Measurements from ENCODE around the gene KCTD5. TPM values are rescaled to one million over a fixed set of nuclear protein-coding genes. Genes with fewer than 3 reads are reported as not detected.
"Not testable (repeated sequence)": the region's sequence is repeated elsewhere in the genome, so short reads cannot be mapped to it uniquely, and the experiment has no call there.

KCTD5 gene
- total RNA-seq, 1 donor from 2014 or later = 69.6 TPM

DNA sequence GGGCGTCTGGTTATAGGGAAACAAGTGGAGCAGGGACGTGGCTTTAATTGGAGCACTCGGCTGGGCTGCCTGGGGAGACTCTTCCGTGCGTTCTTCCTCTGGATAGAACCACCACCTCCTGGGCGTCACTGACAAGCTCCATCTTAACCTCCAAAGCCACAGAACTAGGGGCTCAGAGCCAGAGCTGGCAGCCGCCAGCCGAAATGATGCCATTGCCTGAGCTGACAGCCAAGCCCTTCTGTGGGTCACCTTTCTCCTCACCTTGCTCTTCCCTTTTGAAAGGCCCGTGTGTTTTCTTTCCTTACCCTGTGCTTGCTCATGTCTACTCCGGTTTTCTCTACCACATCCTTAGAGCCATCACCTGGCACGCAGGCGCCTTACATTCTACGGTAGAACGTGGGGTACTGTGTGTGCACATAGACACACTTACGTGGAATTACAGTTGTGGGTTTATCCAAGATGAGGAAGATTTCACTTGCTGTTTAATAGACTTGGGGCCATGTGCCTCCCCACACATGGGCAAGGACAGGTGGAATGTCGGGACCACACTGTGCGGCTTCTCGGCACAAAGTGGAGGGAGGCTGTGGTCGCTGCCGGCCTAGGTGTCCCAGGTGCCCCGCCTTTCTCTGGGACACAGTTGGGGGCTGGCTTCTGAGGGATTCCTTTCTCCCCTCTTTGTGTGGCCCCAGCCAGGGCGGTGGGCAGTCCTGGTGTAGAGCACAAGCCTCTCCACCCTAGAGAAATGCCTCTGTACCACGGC lies 3.9 kb upstream of the KCTD5 start:
- H3K9me3 Mint-ChIP-seq; H3K4me3 Mint-ChIP-seq; H3K27me3 Mint-ChIP-seq (ENCODE audit: insufficient read depth); DNase-seq (ENCODE audit: low spot score); intact Hi-C loops (cut with micrococcal nuclease); H3K27ac Mint-ChIP-seq; H3K36me3 Mint-ChIP-seq (ENCODE audit: low read depth); H3K4me1 Mint-ChIP-seq (ENCODE audit: low read depth): not testable (repeated sequence)

DNA sequence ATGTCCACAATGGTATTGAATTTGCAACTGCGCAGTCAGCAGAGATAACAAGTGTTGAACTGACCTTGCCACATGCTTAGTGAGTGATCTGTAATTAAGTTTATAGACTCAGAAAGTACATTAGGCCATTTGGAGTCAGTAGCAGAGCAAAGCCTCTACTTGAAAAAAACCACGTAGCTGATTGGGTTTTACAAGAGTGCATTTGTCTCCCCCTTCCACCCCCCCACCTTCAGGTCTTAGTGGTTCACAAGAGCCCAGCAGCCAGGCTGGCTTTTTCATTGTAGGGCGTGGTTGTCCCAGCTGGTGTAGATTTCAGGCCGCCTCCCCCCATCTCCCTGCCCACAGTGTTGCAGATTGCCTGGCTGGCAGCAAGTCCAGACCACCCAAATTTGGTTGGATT lies 2.4 kb upstream of the KCTD5 start:
- not testable (repeated sequence) for H3K4me3 Mint-ChIP-seq; H3K9me3 Mint-ChIP-seq; DNase-seq (ENCODE audit: low spot score); H3K4me1 Mint-ChIP-seq (ENCODE audit: low read depth); H3K27me3 Mint-ChIP-seq (ENCODE audit: insufficient read depth); H3K27ac Mint-ChIP-seq; H3K36me3 Mint-ChIP-seq (ENCODE audit: low read depth)
- intact Hi-C loops (cut with micrococcal nuclease) = loop anchor here (5.0 to 10.0 kb wide), 2 partner anchors 97 to 1065 kb away; partner anchors contain the start of genes CRAMP1, ELOB and IFT140

DNA sequence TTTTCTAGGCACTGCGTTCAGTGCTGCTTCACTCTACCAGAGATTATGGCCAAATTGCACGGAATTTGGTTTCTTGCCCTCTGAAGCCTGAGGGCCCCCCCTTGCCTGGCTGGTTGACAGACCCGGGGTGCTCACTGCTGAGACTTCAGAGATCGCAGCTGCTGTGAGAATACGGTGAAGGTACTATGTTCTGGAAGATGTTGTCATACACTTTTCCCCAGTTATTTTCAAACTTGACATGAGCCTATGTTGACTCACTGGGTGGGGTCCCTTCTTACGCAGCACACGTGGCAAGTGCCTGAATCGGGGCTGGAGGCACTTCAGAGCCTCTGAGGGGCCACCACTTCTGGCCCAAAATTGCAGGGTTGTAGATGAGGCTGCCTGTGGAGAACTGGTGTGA lies 2.0 kb upstream of the KCTD5 start:
- DNase-seq (ENCODE audit: low spot score); H3K27ac Mint-ChIP-seq; H3K27me3 Mint-ChIP-seq (ENCODE audit: insufficient read depth); H3K36me3 Mint-ChIP-seq (ENCODE audit: low read depth); H3K9me3 Mint-ChIP-seq; H3K4me1 Mint-ChIP-seq (ENCODE audit: low read depth): not testable (repeated sequence)
- peak overlapping the region; percentile 99 for H3K4me3 Mint-ChIP-seq
- intact Hi-C loops (cut with micrococcal nuclease) = loop anchor here (5.0 to 10.0 kb wide), 2 partner anchors 97 to 1066 kb away; partner anchors contain the start of genes CRAMP1, ELOB and IFT140

DNA sequence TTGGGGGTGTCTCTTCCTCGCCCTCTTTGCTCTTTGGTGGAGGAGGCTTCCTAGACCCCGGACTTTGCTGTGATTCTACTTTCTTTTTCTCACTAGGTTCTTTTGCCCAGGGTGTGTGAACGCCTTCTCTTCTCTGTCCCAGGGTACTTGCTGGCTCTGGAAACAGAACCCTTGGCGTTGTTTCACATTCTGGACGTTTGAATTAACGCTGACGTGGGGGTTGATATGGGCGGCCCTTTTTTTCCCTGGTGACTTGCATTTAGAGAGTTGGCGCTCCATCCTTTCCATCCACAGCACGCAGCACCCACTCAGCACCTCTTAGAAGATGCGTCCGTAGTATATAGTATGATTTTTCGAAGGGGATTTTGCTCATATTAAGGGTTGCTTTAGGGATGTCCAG lies 718 bp downstream of the KCTD5 start:
- H3K36me3 Mint-ChIP-seq (ENCODE audit: low read depth); H3K27me3 Mint-ChIP-seq (ENCODE audit: insufficient read depth); H3K9me3 Mint-ChIP-seq; DNase-seq (ENCODE audit: low spot score): not testable (repeated sequence)
- Mint-ChIP-seq H3K4me3 (peak overlapping the region; percentile 99), H3K4me1 (ENCODE audit: low read depth) (peaks cover 19% of the 10 kb centered on the region), H3K27ac (peak overlapping the region; percentile 82)
- intact Hi-C loops (cut with micrococcal nuclease) = loop anchor here (2.0 to 10.0 kb wide), 3 partner anchors 94 to 1068 kb away; partner anchors contain the start of genes CRAMP1, ELOB and IFT140

DNA sequence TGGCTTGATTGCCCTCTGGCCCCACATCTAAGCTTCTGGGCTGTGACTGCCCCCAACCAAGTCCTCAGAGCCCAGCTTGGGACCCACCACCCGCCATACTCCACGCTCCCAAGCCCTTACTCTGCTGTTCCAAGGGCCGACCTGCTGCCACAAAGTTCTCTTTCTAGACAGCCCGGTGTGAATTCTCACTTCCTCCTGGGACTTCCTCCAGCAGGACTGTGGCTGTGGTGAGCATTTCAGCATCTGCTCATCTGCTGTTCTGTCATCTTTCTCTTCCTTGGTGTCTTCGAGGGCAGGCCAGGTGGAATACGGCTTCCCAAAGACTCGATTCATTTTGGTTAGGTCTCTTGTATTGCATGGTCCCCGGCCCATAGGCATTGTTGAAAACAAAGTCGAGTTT lies 3.8 kb downstream of the KCTD5 start:
- DNase-seq (ENCODE audit: low spot score) = not testable (repeated sequence)

DNA sequence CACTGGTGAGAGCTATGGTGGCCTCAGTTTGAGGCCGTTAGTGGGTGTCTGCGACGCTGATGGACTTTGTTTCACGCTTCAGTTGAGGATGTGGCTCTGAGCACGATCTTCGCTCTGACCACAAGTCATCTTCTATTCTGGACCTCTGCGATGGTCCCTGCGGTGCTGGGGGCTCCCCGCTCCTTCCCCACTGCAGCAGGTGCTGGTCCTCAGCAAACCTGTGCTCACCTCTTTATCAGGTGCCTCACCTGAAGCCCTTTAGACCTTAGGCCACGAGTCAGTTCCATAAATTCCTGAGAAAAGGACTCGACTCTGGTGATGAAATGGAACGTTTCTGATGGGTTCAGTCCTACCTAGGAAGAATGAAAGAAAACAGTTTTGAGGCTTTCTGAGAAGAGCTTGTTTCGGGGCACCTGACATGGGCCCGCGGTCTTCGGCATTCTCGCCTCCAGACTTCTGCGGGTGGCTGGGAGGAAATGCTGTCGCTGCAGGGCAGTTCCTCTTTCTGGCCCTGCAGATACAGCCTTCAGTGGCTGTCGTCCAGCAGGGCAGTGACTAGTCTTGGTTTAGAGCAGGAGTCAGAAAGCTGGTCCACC lies 4.7 kb downstream of the KCTD5 start:
- peak overlapping the region; percentile 95 for H3K27ac Mint-ChIP-seq
- no peaks in the 10 kb centered on the region for H3K9me3 Mint-ChIP-seq
- peaks cover 2% of the 10 kb centered on the region for H3K27me3 Mint-ChIP-seq (ENCODE audit: insufficient read depth)
- H3K4me1 Mint-ChIP-seq (ENCODE audit: low read depth) = peaks cover 18% of the 10 kb centered on the region
- intact Hi-C loops (cut with micrococcal nuclease) = loop anchor here (10.0 kb wide), 1 partner anchor 1072 kb away; the partner anchor contains the start of genes CRAMP1 and IFT140
- DNase-seq (ENCODE audit: low spot score) = no peak
- peaks cover 3% of the 10 kb centered on the region for H3K36me3 Mint-ChIP-seq (ENCODE audit: low read depth)
- H3K4me3 Mint-ChIP-seq = peak overlapping the region; percentile 80

More for the DNA sequence above, 3.8 kb downstream of the KCTD5 start:
- H3K4me3 Mint-ChIP-seq; H3K36me3 Mint-ChIP-seq (ENCODE audit: low read depth); H3K27me3 Mint-ChIP-seq (ENCODE audit: insufficient read depth); H3K27ac Mint-ChIP-seq; H3K9me3 Mint-ChIP-seq: not testable (repeated sequence)
- H3K4me1 Mint-ChIP-seq (ENCODE audit: low read depth) = peaks cover 19% of the 10 kb centered on the region
- intact Hi-C loops (cut with micrococcal nuclease) = loop anchor here (10.0 kb wide), 1 partner anchor 1071 kb away; the partner anchor contains the start of genes CRAMP1 and IFT140

DNA sequence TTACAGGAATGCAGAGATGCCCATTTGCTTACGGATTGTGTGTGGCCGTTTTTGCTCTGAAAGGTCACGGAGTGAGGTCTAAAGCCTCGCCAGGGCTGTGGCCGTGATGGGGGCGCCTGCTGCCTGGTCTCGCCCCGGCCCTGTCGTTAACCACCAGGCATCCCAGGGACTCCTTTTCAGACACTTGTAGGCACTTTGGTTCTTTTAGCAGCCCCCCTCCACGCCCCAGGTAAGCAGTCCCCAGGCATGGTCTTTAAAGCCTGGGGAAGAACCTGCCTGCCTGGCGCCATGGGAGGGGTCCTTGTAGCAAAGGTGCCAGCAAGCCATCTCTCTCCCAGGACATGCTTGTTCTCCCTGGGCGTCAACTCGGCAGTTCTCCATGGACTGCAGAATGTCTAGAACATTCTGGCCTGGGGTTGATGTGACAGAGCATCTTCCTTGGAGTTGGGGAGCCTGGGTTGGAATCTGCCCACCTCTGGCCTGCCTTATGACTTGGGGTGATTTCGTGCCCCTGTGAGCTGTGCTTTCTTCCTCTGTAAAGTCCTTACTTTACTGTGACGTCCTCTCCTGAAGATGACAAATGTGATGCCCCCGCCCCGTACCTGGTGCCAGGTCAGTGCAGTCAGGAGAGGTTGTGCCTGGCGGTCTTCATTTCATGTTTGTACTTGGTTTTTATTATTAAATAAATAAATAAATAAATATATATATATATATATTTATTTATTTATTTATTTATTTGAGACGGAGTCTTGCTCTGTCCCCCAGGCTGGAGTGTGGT lies 5.4 kb downstream of the KCTD5 start:
- peaks cover 2% of the 10 kb centered on the region for H3K27me3 Mint-ChIP-seq (ENCODE audit: insufficient read depth)
- H3K4me3 Mint-ChIP-seq = peak overlapping the region; percentile 80
- no peaks in the 10 kb centered on the region for H3K36me3 Mint-ChIP-seq (ENCODE audit: low read depth)
- no peak for DNase-seq (ENCODE audit: low spot score)
- peaks cover 15% of the 10 kb centered on the region for H3K4me1 Mint-ChIP-seq (ENCODE audit: low read depth)
- H3K27ac Mint-ChIP-seq = peak overlapping the region; percentile 95
- H3K9me3 Mint-ChIP-seq = no peaks in the 10 kb centered on the region
- intact Hi-C loops (cut with micrococcal nuclease) = loop anchor here (10.0 kb wide), 1 partner anchor 1073 kb away; the partner anchor contains the start of genes CRAMP1 and IFT140

DNA sequence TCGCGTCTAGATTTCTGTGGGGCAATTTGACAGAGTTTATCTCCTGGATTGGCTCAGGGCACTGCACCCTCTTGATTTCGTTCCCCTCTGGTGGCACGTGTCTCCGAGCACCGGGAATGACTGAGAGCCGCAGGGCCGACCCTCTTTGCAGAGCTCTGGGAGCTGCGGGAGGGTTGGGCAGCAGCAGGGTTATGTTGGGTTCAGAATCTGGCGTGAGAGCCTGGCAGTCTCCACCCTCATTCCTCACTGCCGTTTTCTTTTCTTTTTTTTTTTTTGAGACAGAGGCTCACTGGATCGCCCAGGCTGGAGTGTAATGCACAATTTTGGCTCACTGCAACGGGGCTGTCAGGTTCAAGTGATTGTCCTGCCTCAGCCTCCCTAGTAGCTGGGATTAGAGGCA lies 7.1 kb downstream of the KCTD5 start:
- H3K9me3 Mint-ChIP-seq; H3K36me3 Mint-ChIP-seq (ENCODE audit: low read depth); DNase-seq (ENCODE audit: low spot score); H3K27me3 Mint-ChIP-seq (ENCODE audit: insufficient read depth); H3K27ac Mint-ChIP-seq; H3K4me3 Mint-ChIP-seq: not testable (repeated sequence)
- intact Hi-C loops (cut with micrococcal nuclease) = loop anchor here (10.0 kb wide), 1 partner anchor 1075 kb away; the partner anchor contains the start of genes CRAMP1 and IFT140
- peaks cover 15% of the 10 kb centered on the region for H3K4me1 Mint-ChIP-seq (ENCODE audit: low read depth)

DNA sequence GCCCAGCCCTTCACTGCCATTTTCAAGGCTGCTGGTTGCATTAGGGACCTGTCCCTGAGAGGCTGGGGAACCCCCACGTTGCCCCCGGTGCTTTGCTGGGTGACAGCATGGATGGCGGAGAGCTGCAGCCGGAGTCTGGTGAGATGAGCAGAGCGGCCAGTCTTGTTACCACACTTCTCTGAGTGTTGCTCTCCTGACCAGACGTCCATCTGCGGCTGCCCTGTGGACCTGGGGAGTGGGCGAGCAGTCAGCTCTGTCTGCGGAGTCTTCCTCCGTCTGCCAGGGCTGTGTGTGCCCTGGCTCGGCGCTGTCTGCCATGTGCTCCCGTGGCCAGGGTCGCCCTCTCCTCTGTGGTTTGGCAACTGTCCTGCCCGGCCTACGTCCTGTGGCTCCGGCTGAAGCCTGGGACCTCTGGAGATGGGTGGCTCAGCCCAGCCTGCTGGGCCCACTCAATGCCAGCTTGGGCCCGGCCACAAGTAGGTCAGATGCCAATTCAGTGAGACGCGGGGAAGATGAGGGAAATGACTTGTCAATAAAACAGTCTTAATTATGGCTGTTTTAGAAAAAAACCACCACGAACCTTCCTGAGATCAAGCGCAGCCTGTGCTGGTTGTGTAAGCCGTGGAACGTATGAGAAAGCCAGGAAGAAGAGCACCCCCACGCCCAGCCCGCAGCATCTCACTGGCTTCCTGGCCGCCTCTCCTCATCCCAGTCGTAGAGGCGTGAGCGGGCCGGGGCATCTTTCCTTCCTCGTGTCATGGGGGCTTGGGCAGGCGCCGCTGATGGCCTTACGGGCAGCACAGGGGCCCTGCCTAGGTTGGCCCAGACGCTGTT lies 7.9 kb downstream of the KCTD5 start:
- Mint-ChIP-seq H3K27ac (no peak overlapping the region), H3K4me3 (no peak overlapping the region), H3K27me3 (ENCODE audit: insufficient read depth) (peaks cover 2% of the 10 kb centered on the region), H3K9me3 (no peaks in the 10 kb centered on the region), H3K36me3 (ENCODE audit: low read depth) (no peaks in the 10 kb centered on the region), H3K4me1 (ENCODE audit: low read depth) (peaks cover 15% of the 10 kb centered on the region)
- intact Hi-C loops (cut with micrococcal nuclease) = loop anchor here (10.0 kb wide), 1 partner anchor 1075 kb away; the partner anchor contains the start of genes CRAMP1 and IFT140
- DNase-seq (ENCODE audit: low spot score) = no peak

DNA sequence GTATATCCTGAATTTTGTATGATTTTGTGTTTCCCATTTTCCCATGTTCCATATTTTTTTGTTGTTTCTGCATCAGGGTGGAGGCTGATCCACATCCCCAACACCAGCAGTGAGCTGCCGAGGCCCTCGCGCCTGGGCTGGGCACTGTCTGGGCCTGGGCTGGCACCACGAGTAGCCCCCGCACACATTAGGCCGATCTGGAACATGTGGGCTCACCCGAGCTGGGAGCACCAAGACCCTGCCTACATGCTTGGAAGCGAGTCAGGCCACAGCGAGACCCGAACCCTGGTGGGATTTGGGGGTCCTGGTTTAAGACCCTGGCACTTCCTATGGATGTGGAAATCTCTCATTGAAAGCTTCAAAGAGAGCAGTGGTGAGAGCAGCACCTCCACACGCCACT lies 8.5 kb downstream of the KCTD5 start:
- no peak for DNase-seq (ENCODE audit: low spot score)
- intact Hi-C loops (cut with micrococcal nuclease) = no loop called here
- no peak overlapping the region for H3K27ac Mint-ChIP-seq
- H3K27me3 Mint-ChIP-seq (ENCODE audit: insufficient read depth) = peaks cover 2% of the 10 kb centered on the region
- no peaks in the 10 kb centered on the region for H3K9me3 Mint-ChIP-seq
- peaks cover 15% of the 10 kb centered on the region for H3K4me1 Mint-ChIP-seq (ENCODE audit: low read depth)
- no peak overlapping the region for H3K4me3 Mint-ChIP-seq
- H3K36me3 Mint-ChIP-seq (ENCODE audit: low read depth) = no peaks in the 10 kb centered on the region

DNA sequence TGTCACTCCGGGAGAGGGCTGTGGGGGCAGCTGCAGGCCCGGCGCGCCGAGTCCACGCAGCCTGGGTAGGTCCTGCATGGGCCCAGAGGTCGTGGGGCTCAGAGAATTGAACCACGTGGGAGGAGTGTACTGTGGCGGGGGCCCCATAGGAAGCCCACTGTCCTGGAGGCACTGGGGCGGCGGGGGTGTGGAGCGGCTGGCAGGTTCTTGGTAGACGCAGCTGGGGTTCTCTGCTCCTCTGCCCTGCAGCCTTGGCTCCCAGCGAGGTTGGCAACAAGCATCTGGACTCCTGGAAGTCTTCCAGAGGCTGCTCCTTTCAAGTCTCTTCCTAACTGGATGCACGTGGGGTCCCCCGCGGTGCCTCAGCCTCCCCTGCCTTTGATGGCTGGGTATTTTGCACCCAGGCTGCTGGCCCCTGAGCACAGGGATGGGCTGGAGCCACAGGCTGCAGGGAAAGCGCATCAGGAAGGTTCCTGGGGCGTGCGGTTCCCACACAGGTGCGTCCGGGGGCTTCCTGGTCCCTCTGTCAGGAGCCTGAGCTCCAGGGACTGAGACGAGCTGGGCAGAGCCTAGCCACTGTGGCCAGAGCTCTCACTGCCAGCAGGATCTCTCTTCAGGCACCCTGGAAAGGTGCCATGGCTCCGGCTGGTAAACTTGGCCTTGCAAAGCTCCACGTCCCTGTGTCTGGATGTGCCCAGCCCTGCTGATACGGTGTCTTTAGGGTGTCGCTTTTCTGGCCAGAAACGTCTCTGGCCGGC lies 9.3 kb downstream of the KCTD5 start:
- H3K36me3 Mint-ChIP-seq (ENCODE audit: low read depth) = peaks cover under 1% of the 10 kb centered on the region
- H3K4me3 Mint-ChIP-seq = no peak overlapping the region
- H3K27me3 Mint-ChIP-seq (ENCODE audit: insufficient read depth) = peaks cover under 1% of the 10 kb centered on the region
- intact Hi-C loops (cut with micrococcal nuclease) = no loop called here
- DNase-seq (ENCODE audit: low spot score) = no peak
- H3K9me3 Mint-ChIP-seq = no peaks in the 10 kb centered on the region
- H3K27ac Mint-ChIP-seq = no peak overlapping the region
- peaks cover 13% of the 10 kb centered on the region for H3K4me1 Mint-ChIP-seq (ENCODE audit: low read depth)

Measured in activated T-helper 1 cell treated with anti-CD3 and anti-CD28 coated beads, Interleukin-12 subunit alpha, Interleukin-12 subunit beta, Interleukin-2, Interleukin-4 antibody, amounts not matched to agents 30 ng/mL and 10 ng/mL and 1 ng/mL, durations not matched to agents 14 hours and 24 hours and 36 hours (primary cell).